Fibroblast of upper back skin (primary cell): ENCODE results near the gene OFD1.

ENCODE experiments used
- DNase-seq: peaks from one replicate; pipeline ENCODE4 v3.0.0-alpha.2; 2013

Gene OFD1

GRCh38 chrX:13803116-13803515 lies 68.6 kb downstream of the OFD1 start:
- DNase-seq, result no peak

GRCh38 chrX:13805241-13805640 lies 70.7 kb downstream of the OFD1 start:
- DNase-seq, result no peak

- DNase-seq, result no peak
Observed at GRCh38 chrX:13808293-13808692, 73.7 kb downstream of the OFD1 start.

GRCh38 chrX:13808865-13809264 lies 74.3 kb downstream of the OFD1 start:
- DNase-seq, result peak; percentile 58

- DNase-seq, result no peak
Observed at GRCh38 chrX:13815664-13816063, 81.1 kb downstream of the OFD1 start.

GRCh38 chrX:13816176-13816575 lies 81.6 kb downstream of the OFD1 start:
- DNase-seq, result no peak

GRCh38 chrX:13816643-13817627 lies 82.4 kb downstream of the OFD1 start, which contains the start of gene GPM6B:
GPM6B (minus strand) TSS chrX:13817093; CDS start chrX:13816904, 189 bp downstream.
- no peak for DNase-seq
